22Rv1 (cell line): Measurements from ENCODE around the gene TAF15.

Source experiments
- H3K27ac ChIP-seq: fragments of 450-650 bp; 2 replicates; pipeline ENCODE4 v1.5.1; 2017
- ZFX ChIP-seq: fragments of 450-650 bp; IDR thresholded peaks from 2 replicates; pipeline ENCODE4 v1.6.1; 2017; ENCODE audit warnings: antibody characterized with exemption, borderline replicate concordance
- TF ChIP-seq, protein P1 (sequence below): fragments of 450-650 bp; IDR thresholded peaks from 2 replicates; pipeline ENCODE4 v1.5.1; 2017; ENCODE audit warnings: mild to moderate bottlenecking

Gene TAF15

DNA sequence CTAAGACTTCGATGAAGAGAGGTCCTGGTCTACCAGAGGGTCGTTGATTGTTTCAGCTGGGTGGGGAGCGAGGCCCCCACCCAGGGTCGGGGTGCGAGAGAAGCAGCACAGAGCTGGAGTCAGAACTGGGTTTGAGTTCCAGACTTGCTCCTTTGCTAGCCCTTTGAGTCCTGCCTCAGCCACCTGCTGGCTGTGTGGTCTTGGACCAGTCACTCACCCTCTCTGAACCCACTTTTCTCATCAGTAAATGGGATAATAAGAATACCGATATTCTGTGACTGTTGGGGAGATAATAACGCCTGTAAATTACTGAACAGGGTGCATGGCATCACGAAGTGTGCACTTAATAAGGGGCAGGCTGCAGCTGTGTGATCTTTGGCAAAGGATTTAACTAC, 13.4 kb upstream of the TAF15 start:
- H3K27ac ChIP-seq, result no peak overlapping the region
- TF ChIP-seq ZFX, result no peak
- TF ChIP-seq, protein P1, sequence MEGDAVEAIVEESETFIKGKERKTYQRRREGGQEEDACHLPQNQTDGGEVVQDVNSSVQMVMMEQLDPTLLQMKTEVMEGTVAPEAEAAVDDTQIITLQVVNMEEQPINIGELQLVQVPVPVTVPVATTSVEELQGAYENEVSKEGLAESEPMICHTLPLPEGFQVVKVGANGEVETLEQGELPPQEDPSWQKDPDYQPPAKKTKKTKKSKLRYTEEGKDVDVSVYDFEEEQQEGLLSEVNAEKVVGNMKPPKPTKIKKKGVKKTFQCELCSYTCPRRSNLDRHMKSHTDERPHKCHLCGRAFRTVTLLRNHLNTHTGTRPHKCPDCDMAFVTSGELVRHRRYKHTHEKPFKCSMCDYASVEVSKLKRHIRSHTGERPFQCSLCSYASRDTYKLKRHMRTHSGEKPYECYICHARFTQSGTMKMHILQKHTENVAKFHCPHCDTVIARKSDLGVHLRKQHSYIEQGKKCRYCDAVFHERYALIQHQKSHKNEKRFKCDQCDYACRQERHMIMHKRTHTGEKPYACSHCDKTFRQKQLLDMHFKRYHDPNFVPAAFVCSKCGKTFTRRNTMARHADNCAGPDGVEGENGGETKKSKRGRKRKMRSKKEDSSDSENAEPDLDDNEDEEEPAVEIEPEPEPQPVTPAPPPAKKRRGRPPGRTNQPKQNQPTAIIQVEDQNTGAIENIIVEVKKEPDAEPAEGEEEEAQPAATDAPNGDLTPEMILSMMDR, result no peak

DNA sequence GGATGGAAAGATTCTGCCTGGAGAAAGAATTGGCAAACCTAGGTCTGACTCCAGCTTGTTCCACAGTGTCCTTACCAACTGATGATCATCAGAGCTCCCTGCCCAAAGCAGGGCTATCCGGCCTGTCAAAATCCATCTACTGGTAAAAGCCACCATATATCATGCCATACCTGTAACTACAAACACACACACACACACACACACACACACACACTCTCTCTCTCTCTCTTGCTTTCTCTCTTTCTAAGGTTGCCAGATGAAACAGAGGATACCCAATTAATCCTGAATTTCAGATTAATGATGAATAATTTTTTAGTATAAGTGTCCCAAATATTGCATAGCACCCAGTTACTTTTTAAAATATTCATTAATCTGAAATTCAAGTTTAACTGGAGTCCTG, 12.3 kb upstream of the TAF15 start:
- TF ChIP-seq, protein P1, result no peak
- TF ChIP-seq ZFX, result no peak
- H3K27ac ChIP-seq, result no peak overlapping the region

DNA sequence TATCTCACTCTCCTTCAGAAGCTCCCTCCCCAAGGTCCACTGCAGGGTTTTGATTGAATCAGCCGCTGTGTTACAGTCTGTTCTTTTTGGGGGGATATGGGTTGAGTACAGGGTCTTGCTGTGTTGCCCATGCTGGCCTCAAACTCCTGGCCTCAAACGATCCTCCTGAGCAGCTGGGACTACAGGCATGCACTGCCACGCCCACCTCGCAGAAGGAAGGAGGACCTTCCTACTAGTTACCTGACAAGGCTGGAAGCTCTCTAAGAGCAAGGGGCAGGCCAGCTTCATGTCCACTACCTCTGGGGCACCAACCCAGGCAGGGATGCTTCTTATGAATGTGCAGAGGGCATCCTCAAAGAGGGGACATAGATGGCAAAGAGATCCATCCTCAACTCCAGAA, 11.9 kb upstream of the TAF15 start:
- no peak for TF ChIP-seq ZFX
- TF ChIP-seq, protein P1, result no peak
- H3K27ac ChIP-seq, result no peak overlapping the region

DNA sequence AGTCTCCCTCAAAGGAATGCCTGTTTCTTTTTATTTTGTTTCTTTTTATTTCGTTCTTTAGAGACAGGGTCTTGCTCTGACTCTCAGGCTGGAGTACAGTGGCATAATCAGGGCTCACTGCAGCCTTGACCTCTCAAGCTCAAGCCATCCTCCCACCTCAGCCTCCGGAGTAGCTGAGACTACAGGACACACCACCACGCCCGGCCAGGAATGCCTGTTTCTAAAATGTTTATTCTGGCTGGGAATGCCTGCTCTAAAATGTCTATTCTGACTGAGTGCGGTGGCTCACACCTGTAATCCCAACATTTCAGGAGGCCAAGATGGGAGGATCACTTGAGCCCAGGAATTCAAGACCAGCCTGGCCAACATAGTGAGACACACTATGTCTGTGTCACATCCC, 11.4 kb upstream of the TAF15 start:
- TF ChIP-seq, protein P1, result no peak
- TF ChIP-seq ZFX, result no peak
- no peak overlapping the region for H3K27ac ChIP-seq

DNA sequence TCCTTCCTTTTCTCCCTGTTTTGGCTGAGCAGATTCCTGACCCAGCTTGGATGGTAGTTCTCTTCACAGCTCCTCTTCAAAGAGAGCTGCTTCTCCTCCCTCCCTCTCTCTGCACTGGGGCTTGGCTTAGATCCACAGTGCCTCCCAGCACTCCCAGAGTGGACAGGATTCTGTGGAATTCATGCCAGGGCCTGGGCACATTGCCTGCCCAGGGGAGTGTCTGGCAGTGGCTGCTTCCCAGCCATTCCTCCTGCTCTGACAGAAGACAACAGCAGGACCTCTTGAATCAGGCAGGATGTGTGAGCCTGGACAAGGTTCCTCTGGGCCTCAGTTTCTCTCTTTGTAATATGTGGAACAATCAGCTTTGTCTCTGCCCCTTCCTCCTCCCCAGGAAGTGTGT, 9.3 kb upstream of the TAF15 start:
- TF ChIP-seq ZFX, result no peak
- no peak overlapping the region for H3K27ac ChIP-seq

DNA sequence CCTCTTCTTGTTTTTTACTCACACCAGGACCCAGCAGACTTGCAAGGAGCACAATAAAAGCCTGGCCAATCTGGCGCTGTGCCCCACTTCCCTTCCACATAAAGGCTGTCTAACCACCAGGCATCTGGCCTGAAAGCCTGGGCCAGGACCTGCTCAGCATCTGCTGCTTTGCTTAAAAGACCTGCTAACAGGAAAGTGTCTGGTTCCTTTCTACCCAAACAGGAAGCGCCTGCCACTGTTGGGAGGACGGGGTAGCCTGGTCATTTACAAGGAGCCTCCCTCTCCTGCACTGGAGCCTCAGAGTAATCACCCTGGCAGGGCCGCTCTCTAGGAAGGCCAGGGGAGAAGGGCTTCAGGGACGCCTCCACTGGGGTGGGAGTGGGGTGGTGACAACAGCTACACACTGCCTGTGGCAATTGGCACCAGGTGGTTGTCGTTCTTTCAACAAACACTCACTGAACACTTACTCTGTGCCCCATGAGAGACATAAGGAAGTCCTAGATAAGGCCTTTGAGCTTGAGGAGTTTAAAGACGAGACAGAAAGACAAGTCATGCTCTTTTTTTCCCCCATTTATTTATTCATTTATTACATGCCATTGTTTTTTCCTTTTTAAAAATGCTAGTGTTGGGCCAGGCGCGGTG, 7.6 kb upstream of the TAF15 start:
- no peak overlapping the region for H3K27ac ChIP-seq
- TF ChIP-seq, protein P1, result no peak
- no peak for TF ChIP-seq ZFX

DNA sequence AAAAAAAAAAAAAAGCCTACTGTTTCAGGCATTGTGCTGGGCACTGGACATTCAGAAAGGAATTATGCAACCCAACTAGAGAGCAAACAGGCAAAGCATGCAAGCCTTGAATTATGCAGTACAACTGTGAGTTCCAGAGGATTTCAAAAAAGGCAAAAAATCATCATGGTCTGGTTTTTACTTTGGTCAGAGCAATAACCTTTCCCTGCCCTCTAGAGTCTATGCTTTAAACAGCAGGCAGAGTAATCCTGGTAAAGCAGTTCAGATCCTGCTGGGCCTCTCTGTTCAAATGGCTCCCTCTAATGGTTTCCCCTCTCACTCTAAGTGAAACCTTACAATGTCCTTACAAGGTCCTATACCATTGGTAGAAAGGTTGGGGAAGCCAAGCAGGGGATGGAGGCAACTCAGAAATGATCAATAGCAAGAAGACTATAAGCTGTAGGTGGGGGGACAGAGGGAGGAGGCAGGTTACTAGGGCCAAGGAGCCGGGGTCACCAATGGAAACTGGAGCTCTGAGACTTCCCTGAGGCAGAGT, 4.6 kb upstream of the TAF15 start:
- TF ChIP-seq, protein P1, result peak; percentile 90
- TF ChIP-seq ZFX, result no peak
- H3K27ac ChIP-seq, result peak overlapping the region; percentile 31; the same call in 1 of the 2 replicates
